ENCODE data around the gene PHACTR4.

DNA sequence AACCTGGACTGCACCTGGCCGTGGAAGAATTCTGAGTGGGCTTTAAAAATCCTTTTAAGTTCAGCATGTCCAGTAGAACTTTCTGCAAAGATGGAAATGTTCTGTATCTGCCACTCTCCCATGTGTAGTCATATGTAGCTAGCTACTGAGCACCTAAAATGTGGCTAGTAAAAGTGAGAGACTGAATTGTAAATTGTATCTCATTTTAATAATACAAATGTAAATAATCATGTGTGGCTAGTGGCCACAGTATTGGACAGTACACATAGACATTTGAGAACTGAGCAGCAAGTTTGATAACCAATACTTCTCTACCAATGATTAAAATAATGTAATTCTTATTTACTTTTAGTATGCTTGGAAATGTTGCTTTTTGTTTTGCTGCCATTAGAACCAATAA, 57.3 kb downstream of the PHACTR4 start:
- TF ChIP-seq ZNF610 (tag by site-specific recombination; IDR thresholded peaks at IDR 0.05; ENCODE audit: borderline replicate concordance) (no peak), ZNF629 (tag by site-specific recombination; IDR thresholded peaks at IDR 0.05) (no peak), KLF9 (tag by site-specific recombination; IDR thresholded peaks at IDR 0.05; ENCODE audit: low read depth) (no peak), ZNF174 (tag by site-specific recombination; IDR thresholded peaks at IDR 0.05) (no peak)
- TF ChIP-seq, protein P1, sequence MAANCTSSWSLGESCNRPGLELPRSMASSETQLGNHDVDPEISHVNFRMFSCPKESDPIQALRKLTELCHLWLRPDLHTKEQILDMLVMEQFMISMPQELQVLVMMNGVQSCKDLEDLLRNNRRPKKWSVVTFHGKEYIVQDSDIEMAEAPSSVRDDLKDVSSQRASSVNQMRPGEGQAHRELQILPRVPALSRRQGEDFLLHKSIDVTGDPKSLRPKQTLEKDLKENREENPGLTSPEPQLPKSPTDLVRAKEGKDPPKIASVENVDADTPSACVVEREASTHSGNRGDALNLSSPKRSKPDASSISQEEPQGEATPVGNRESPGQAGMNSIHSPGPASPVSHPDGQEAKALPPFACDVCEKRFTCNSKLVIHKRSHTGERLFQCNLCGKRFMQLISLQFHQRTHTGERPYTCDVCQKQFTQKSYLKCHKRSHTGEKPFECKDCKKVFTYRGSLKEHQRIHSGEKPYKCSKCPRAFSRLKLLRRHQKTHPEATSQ (tag by site-specific recombination; IDR thresholded peaks at IDR 0.05): no peak
- TF ChIP-seq, protein P2, sequence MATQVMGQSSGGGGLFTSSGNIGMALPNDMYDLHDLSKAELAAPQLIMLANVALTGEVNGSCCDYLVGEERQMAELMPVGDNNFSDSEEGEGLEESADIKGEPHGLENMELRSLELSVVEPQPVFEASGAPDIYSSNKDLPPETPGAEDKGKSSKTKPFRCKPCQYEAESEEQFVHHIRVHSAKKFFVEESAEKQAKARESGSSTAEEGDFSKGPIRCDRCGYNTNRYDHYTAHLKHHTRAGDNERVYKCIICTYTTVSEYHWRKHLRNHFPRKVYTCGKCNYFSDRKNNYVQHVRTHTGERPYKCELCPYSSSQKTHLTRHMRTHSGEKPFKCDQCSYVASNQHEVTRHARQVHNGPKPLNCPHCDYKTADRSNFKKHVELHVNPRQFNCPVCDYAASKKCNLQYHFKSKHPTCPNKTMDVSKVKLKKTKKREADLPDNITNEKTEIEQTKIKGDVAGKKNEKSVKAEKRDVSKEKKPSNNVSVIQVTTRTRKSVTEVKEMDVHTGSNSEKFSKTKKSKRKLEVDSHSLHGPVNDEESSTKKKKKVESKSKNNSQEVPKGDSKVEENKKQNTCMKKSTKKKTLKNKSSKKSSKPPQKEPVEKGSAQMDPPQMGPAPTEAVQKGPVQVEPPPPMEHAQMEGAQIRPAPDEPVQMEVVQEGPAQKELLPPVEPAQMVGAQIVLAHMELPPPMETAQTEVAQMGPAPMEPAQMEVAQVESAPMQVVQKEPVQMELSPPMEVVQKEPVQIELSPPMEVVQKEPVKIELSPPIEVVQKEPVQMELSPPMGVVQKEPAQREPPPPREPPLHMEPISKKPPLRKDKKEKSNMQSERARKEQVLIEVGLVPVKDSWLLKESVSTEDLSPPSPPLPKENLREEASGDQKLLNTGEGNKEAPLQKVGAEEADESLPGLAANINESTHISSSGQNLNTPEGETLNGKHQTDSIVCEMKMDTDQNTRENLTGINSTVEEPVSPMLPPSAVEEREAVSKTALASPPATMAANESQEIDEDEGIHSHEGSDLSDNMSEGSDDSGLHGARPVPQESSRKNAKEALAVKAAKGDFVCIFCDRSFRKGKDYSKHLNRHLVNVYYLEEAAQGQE (tag by site-specific recombination; IDR thresholded peaks at IDR 0.05): no peak
- TF ChIP-seq, protein P3, sequence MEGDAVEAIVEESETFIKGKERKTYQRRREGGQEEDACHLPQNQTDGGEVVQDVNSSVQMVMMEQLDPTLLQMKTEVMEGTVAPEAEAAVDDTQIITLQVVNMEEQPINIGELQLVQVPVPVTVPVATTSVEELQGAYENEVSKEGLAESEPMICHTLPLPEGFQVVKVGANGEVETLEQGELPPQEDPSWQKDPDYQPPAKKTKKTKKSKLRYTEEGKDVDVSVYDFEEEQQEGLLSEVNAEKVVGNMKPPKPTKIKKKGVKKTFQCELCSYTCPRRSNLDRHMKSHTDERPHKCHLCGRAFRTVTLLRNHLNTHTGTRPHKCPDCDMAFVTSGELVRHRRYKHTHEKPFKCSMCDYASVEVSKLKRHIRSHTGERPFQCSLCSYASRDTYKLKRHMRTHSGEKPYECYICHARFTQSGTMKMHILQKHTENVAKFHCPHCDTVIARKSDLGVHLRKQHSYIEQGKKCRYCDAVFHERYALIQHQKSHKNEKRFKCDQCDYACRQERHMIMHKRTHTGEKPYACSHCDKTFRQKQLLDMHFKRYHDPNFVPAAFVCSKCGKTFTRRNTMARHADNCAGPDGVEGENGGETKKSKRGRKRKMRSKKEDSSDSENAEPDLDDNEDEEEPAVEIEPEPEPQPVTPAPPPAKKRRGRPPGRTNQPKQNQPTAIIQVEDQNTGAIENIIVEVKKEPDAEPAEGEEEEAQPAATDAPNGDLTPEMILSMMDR (tag by site-specific recombination; IDR thresholded peaks at IDR 0.05): no peak

Measured in HEK293 (cell line).